Activated B cell treated with CpG ODN at 0.5 μM for 24 hours (primary cell): ENCODE data around the gene CENPE. TPM values are rescaled to one million over a fixed set of nuclear protein-coding genes. Genes with fewer than 3 reads are reported as not detected.

Experiments used
- ATAC-seq: fragments of 200-7000 bp; cut with Tn5 transposase; one replicate; pipeline ENCODE4 v1.10.0; 2021; ENCODE audit warnings: low read depth, mild to moderate bottlenecking, moderate library complexity
- CTCF ChIA-PET: fragments of 350-600 bp; sonication (Branson Sonifier 250); formaldehyde crosslinking; loops from one replicate; lab custom pipeline; 2021; ENCODE audit warnings: antibody characterized with exemption; lab: Charles Lee
- POLR2A ChIA-PET: fragments of 350-600 bp; sonication (Branson Sonifier 250); formaldehyde crosslinking; loops from one replicate; lab custom pipeline; 2021; ENCODE audit warnings: antibody characterized with exemption; lab: Charles Lee
- DNase-seq: peaks from one replicate; pipeline ENCODE4 v3.0.0; 2022
- H3K27ac Mint-ChIP-seq: one replicate; pipeline ENCODE4 v1.8.0; 2020; ENCODE audit warnings: mixed read lengths
- H3K27me3 Mint-ChIP-seq: one replicate; pipeline ENCODE4 v1.8.0; 2021; ENCODE audit warnings: mixed read lengths
- H3K36me3 Mint-ChIP-seq: one replicate; pipeline ENCODE4 v1.8.0; 2021; ENCODE audit warnings: low read depth, mixed read lengths
- H3K4me1 Mint-ChIP-seq: one replicate; pipeline ENCODE4 v1.8.0; 2021; ENCODE audit warnings: mixed read lengths
- H3K4me3 Mint-ChIP-seq: one replicate; pipeline ENCODE4 v1.8.0; 2020; ENCODE audit warnings: mild to moderate bottlenecking, mixed read lengths
- H3K9me3 Mint-ChIP-seq: one replicate; pipeline ENCODE4 v1.8.0; 2020; ENCODE audit warnings: mixed read lengths
- CTCF ChIP-seq: fragments of 200-600 bp; IDR thresholded peaks from one replicate; pipeline ENCODE4 v1.8.0; 2022; ENCODE audit warnings: antibody characterized with exemption, mild to moderate bottlenecking
- intact Hi-C: fragments of 100-400 bp; cut with micrococcal nuclease; formaldehyde crosslinking; loops from one replicate; pipeline ENCODE4 v1.15.1; 2024
- total RNA-seq: library from RNA; stranded (reverse); gene quantifications from 2 replicates; pipeline ENCODE4 v1.2.3, GENCODE V29; 2022

Gene CENPE
- total RNA-seq, 1 donor from 2014 or later: 2.5 TPM

GRCh38 chr4:103099691-103100392 is 98.3 kb downstream of the CENPE start, which contains the start of gene BDH2:
BDH2 (minus strand) TSS chr4:103099834; CDS start chr4:103096254, 3,580 bp downstream.
- intact Hi-C loops: loop anchor here (1.0 to 10.0 kb wide), 11 partner anchors 24 to 755 kb away; partner anchors contain the start of genes CENPE, CISD2, SLC39A8 and SLC9B1
- ChIA-PET CTCF (interaction anchor here (0.6 to 3.2 kb wide), 9 partner anchors 9 to 472 kb away, joined by 3 to 21 read pairs (median 4); partner anchors contain the start of gene SLC9B2), POLR2A (interaction anchor here (1.9 kb wide), 1 partner anchor 272 kb away, joined by 9 read pairs; the partner anchor contains the start of gene UBE2D3)
- Mint-ChIP-seq H3K9me3 (no peaks in the 10 kb centered on the region), H3K27ac (peak within 1 kb of the TSS; percentile 63), H3K4me1 (peaks cover 14% of the 10 kb centered on the region), H3K4me3 (peak within 1 kb of the TSS; percentile 79), H3K36me3 (peaks cover 2% of the 10 kb centered on the region), H3K27me3 (no peaks in the 10 kb centered on the region)
- TF ChIP-seq CTCF: peak; percentile 37
- no peak for DNase-seq
- peak; percentile 99 for ATAC-seq

- peaks cover 14% of the 10 kb centered on the region for H3K4me1 Mint-ChIP-seq
- ATAC-seq (no peak), DNase-seq (no peak)
- H3K4me3 Mint-ChIP-seq: peak overlapping the region; percentile 79
- no peak for TF ChIP-seq CTCF
- H3K9me3 Mint-ChIP-seq: no peaks in the 10 kb centered on the region
- no peak overlapping the region for H3K27ac Mint-ChIP-seq
- intact Hi-C loops: loop anchor here (1.0 to 10.0 kb wide), 10 partner anchors 23 to 754 kb away; partner anchors contain the start of genes CENPE, CISD2, SLC39A8 and SLC9B1
- POLR2A ChIA-PET: interaction anchor here (0.6 to 1.9 kb wide), 3 partner anchors 271 to 633 kb away, joined by 4 to 9 read pairs (median 5); partner anchors contain the start of gene UBE2D3
- peaks cover 2% of the 10 kb centered on the region for H3K36me3 Mint-ChIP-seq
- CTCF ChIA-PET: interaction anchor here (0.8 to 3.2 kb wide), 6 partner anchors 8 to 471 kb away, joined by 3 to 21 read pairs (median 5); partner anchors contain the start of gene SLC9B2
- no peaks in the 10 kb centered on the region for H3K27me3 Mint-ChIP-seq
Observed at GRCh38 chr4:103098756-103099440, 99.2 kb downstream of the CENPE start.

GRCh38 chr4:103098341-103098740 is 99.8 kb downstream of the CENPE start:
- intact Hi-C loops: loop anchor here (5.0 to 10.0 kb wide), 2 partner anchors 231 to 414 kb away; partner anchors contain the start of gene CISD2
- Mint-ChIP-seq H3K9me3 (no peaks in the 10 kb centered on the region), H3K27ac (no peak overlapping the region), H3K36me3 (peaks cover 2% of the 10 kb centered on the region), H3K4me1 (peaks cover 14% of the 10 kb centered on the region), H3K27me3 (no peaks in the 10 kb centered on the region), H3K4me3 (no peak overlapping the region)
- POLR2A ChIA-PET: interaction anchor here (0.6 to 1.9 kb wide), 3 partner anchors 271 to 632 kb away, joined by 4 to 9 read pairs (median 5); partner anchors contain the start of gene UBE2D3
- TF ChIP-seq CTCF: no peak
- CTCF ChIA-PET: interaction anchor here (3.2 kb wide), 1 partner anchor 8 kb away, joined by 21 read pairs; no protein-coding TSS in a partner anchor
- DNase-seq (no peak), ATAC-seq (no peak)

GRCh38 chr4:103097112-103097511 is 101.0 kb downstream of the CENPE start:
- ChIA-PET CTCF (interaction anchor here (1.2 kb wide), 1 partner anchor 13 kb away, joined by 4 read pairs; no protein-coding TSS in a partner anchor), POLR2A (no interaction called here)
- no peak for TF ChIP-seq CTCF
- Mint-ChIP-seq H3K27me3 (no peaks in the 10 kb centered on the region), H3K27ac (no peak overlapping the region), H3K36me3 (peaks cover 2% of the 10 kb centered on the region), H3K4me3 (no peak overlapping the region), H3K9me3 (no peaks in the 10 kb centered on the region), H3K4me1 (peaks cover 19% of the 10 kb centered on the region)
- intact Hi-C loops: loop anchor here (5.0 to 10.0 kb wide), 2 partner anchors 230 to 412 kb away; partner anchors contain the start of gene CISD2
- ATAC-seq: no peak
- no peak for DNase-seq
